ENCODE measurements around the gene USP36. TPM values are rescaled to one million over a fixed set of nuclear protein-coding genes. Genes with fewer than 3 reads are reported as not detected.
A peak's percentile ranks its signal among the peaks of the same experiment; 100 is the strongest.

The USP36 gene
- polyA plus RNA-seq, 3 donors = 4.4 to 30.0 (median 6.1) TPM

- peaks cover 76 to 91% of the 10 kb centered on the region in 2 donors for H3K4me1 ChIP-seq (ENCODE audit: control insufficient read depth in 1 of 2, insufficient read depth in 2 of 2, low read length in 2 of 2)
- intact Hi-C loops (cut with micrococcal nuclease) = loop anchor here in 1 of 2 donors (10.0 kb wide), 1 partner anchor 167 kb away; no protein-coding TSS in a partner anchor
- peak overlapping the region; percentile 52 for H3K9ac ChIP-seq (ENCODE audit: insufficient read depth, low read length, poor library complexity, severe bottlenecking)
- DNase-seq = peak in 2 of 3 donors; percentile 42 to 67
- H3K79me2 ChIP-seq (ENCODE audit: insufficient read depth, low read length) = peaks cover 99% of the 10 kb centered on the region
- WGBS (ENCODE audit: insufficient coverage) = 0% methylated on average over 1 of the region's 2 CpGs
- Mint-ChIP-seq H3K4me3 (peak overlapping the region; percentile 64 to 76), H3K27ac (peak overlapping the region; percentile 94 to 98 (median 97)), H3K9me3 (no peaks in the 10 kb centered on the region), H3K4me1 (peaks cover 88% of the 10 kb centered on the region), H3K27me3 (ENCODE audit: low read depth in 3 of 3) (peaks cover 0 to 6% (median 0%) of the 10 kb centered on the region in 3 donors), H3K36me3 (peaks cover 22 to 35% of the 10 kb centered on the region in 2 donors)
- no peaks in the 10 kb centered on the region for H3K27me3 ChIP-seq (ENCODE audit: control insufficient read depth in 2 of 2, insufficient read depth in 2 of 2, low read length in 2 of 2)
- peak overlapping the region; percentile 82 for H3K4me2 ChIP-seq (replicated peaks; ENCODE audit: extremely low read depth, low read length, poor library complexity, severe bottlenecking)
- no peak for TF ChIP-seq CTCF (IDR thresholded peaks at IDR 0.05)
- H3K36me3 ChIP-seq (replicated peaks in 1 of 2; ENCODE audit: control insufficient read depth in 1 of 2, insufficient read depth in 2 of 2, low read length in 2 of 2) = peaks cover 3 to 20% of the 10 kb centered on the region in 2 donors
- H3K9me3 ChIP-seq (replicated peaks in 1 of 2; ENCODE audit: control insufficient read depth in 1 of 2, insufficient read depth in 1 of 2, low read length in 2 of 2) = no peaks in the 10 kb centered on the region
- H4K20me1 ChIP-seq (ENCODE audit: insufficient read depth, low read length) = peaks cover 74% of the 10 kb centered on the region
- H3K27ac ChIP-seq (ENCODE audit: low read depth in 1 of 2, low read length in 2 of 2) = peak overlapping the region; percentile 86 to 88
- H2AFZ ChIP-seq (ENCODE audit: insufficient read depth, low read depth, low read length, poor library complexity, severe bottlenecking) = no peak overlapping the region
- H3K4me3 ChIP-seq (replicated peaks in 1 of 3; ENCODE audit: low read depth in 2 of 3, low read length in 3 of 3) = peak overlapping the region in 2 of 3 experiments; percentile 45 to 67
Measured at GRCh38 chr17:78747488-78747887, 93.1 kb downstream of the USP36 start.

- peak overlapping the region; percentile 94 to 98 (median 97) for H3K27ac Mint-ChIP-seq
- H3K4me3 ChIP-seq (replicated peaks in 1 of 3; ENCODE audit: low read depth in 2 of 3, low read length in 3 of 3) = peak overlapping the region in 1 of 3 experiments; percentile 67
- H3K79me2 ChIP-seq (ENCODE audit: insufficient read depth, low read length) = peaks cover 99% of the 10 kb centered on the region
Measured at GRCh38 chr17:78746949-78747269, 93.7 kb downstream of the USP36 start.

More at GRCh38 chr17:78746949-78747269, 93.7 kb downstream of the USP36 start:
- DNase-seq = no peak
- H3K9ac ChIP-seq (ENCODE audit: insufficient read depth, low read length, poor library complexity, severe bottlenecking) = no peak overlapping the region
- H3K36me3 ChIP-seq (replicated peaks in 1 of 2; ENCODE audit: control insufficient read depth in 1 of 2, insufficient read depth in 2 of 2, low read length in 2 of 2) = peaks cover 3 to 20% of the 10 kb centered on the region in 2 donors
- Mint-ChIP-seq H3K4me1 (peaks cover 88% of the 10 kb centered on the region), H3K9me3 (no peaks in the 10 kb centered on the region), H3K27me3 (ENCODE audit: low read depth in 3 of 3) (peaks cover 0 to 6% (median 0%) of the 10 kb centered on the region in 3 donors), H3K4me3 (peak overlapping the region in 1 of 2 donors; percentile 72), H3K36me3 (peaks cover 22 to 35% of the 10 kb centered on the region in 2 donors)
- no peaks in the 10 kb centered on the region for H3K9me3 ChIP-seq (replicated peaks in 1 of 2; ENCODE audit: control insufficient read depth in 1 of 2, insufficient read depth in 1 of 2, low read length in 2 of 2)
- H2AFZ ChIP-seq (ENCODE audit: insufficient read depth, low read depth, low read length, poor library complexity, severe bottlenecking) = no peak overlapping the region
- peaks cover 75% of the 10 kb centered on the region for H4K20me1 ChIP-seq (ENCODE audit: insufficient read depth, low read length)
- peak overlapping the region; percentile 86 to 88 for H3K27ac ChIP-seq (ENCODE audit: low read depth in 1 of 2, low read length in 2 of 2)
- peak overlapping the region; percentile 82 for H3K4me2 ChIP-seq (replicated peaks; ENCODE audit: extremely low read depth, low read length, poor library complexity, severe bottlenecking)
- no peak for TF ChIP-seq CTCF (IDR thresholded peaks at IDR 0.05)
- WGBS (ENCODE audit: insufficient coverage) = no CpG with 5 or more reads among the region's 2 CpGs
- intact Hi-C loops (cut with micrococcal nuclease) = loop anchor here in 1 of 2 donors (10.0 kb wide), 1 partner anchor 168 kb away; no protein-coding TSS in a partner anchor
- no peaks in the 10 kb centered on the region for H3K27me3 ChIP-seq (ENCODE audit: control insufficient read depth in 2 of 2, insufficient read depth in 2 of 2, low read length in 2 of 2)
- H3K4me1 ChIP-seq (ENCODE audit: control insufficient read depth in 1 of 2, insufficient read depth in 2 of 2, low read length in 2 of 2) = peaks cover 76 to 91% of the 10 kb centered on the region in 2 donors

Measured in CD14-positive monocyte (primary cell).